Lower leg skin (tissue), 3 donors: ENCODE results near the gene TANK.

ENCODE experiments used
- POLR2A ChIP-seq, 2 donors: fragments of 450-650 bp; IDR thresholded peaks; one replicate each; pipeline ENCODE4 v1.6.1; 2016 to 2017; ENCODE audit warnings: antibody characterized with exemption in 2 of 2, mild to moderate bottlenecking in 1 of 2, moderate library complexity in 1 of 2
- TF ChIP-seq, protein P1 (sequence below), 3 donors: fragments of 450-650 bp; IDR thresholded peaks; one replicate each; pipeline ENCODE4 v1.5.1; 2016; ENCODE audit warnings: antibody characterized with exemption in 3 of 3, mild to moderate bottlenecking in 3 of 3, moderate library complexity in 2 of 3

GRCh38 chr2:161131074-161131680 lies 29.1 kb upstream of the TANK start:
- TF ChIP-seq POLR2A (IDR thresholded peaks at IDR 0.05) = no peak
- TF ChIP-seq, protein P1, sequence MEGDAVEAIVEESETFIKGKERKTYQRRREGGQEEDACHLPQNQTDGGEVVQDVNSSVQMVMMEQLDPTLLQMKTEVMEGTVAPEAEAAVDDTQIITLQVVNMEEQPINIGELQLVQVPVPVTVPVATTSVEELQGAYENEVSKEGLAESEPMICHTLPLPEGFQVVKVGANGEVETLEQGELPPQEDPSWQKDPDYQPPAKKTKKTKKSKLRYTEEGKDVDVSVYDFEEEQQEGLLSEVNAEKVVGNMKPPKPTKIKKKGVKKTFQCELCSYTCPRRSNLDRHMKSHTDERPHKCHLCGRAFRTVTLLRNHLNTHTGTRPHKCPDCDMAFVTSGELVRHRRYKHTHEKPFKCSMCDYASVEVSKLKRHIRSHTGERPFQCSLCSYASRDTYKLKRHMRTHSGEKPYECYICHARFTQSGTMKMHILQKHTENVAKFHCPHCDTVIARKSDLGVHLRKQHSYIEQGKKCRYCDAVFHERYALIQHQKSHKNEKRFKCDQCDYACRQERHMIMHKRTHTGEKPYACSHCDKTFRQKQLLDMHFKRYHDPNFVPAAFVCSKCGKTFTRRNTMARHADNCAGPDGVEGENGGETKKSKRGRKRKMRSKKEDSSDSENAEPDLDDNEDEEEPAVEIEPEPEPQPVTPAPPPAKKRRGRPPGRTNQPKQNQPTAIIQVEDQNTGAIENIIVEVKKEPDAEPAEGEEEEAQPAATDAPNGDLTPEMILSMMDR (IDR thresholded peaks at IDR 0.05) = no peak
